Neural progenitor cell (in vitro differentiated cells): Measurements from ENCODE around the gene ZBTB46.

Experiments used
- EZH2 ChIP-seq: fragments of 200-600 bp; sonication (generic); IDR thresholded peaks from 2 replicates; pipeline ENCODE4 v1.6.1; 2017; ENCODE audit warnings: antibody characterized with exemption, mild to moderate bottlenecking, moderate library complexity
- EZH2phosphoT487 ChIP-seq: fragments of 200-600 bp; sonication (generic); IDR thresholded peaks from 2 replicates; pipeline ENCODE4 v1.6.1; 2017; ENCODE audit warnings: antibody characterized with exemption
- TF ChIP-seq, protein P1 (sequence below): fragments of 200-600 bp; sonication (generic); IDR thresholded peaks from 2 replicates; pipeline ENCODE4 v1.5.1; 2017; ENCODE audit warnings: antibody characterized with exemption, mild to moderate bottlenecking

DNA sequence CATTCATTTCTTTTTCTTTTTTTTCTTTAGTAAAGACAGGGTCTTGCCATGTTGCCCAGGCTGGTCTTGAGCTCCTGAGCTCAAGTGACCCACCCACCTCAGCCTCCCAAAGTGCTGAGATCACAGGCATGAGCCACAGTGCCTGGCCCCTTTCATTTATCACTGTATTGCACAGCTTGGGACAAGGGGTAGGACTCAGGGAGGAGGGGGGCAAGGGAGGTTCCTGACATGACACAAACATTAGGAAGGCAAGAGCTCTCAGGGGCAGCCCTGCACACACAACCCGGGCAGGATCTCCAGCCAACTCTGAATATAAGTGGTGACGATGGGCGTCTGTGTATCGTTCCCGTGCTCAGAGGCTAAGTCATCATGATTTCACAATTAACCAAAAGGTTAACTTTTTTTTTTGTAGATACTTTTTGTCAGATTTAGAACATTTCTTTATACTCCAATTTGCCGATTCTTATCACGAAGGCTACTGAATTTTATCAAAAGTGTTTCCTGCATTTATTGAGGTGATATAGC, 71.6 kb downstream of the ZBTB46 start:
- TF ChIP-seq, protein P1, sequence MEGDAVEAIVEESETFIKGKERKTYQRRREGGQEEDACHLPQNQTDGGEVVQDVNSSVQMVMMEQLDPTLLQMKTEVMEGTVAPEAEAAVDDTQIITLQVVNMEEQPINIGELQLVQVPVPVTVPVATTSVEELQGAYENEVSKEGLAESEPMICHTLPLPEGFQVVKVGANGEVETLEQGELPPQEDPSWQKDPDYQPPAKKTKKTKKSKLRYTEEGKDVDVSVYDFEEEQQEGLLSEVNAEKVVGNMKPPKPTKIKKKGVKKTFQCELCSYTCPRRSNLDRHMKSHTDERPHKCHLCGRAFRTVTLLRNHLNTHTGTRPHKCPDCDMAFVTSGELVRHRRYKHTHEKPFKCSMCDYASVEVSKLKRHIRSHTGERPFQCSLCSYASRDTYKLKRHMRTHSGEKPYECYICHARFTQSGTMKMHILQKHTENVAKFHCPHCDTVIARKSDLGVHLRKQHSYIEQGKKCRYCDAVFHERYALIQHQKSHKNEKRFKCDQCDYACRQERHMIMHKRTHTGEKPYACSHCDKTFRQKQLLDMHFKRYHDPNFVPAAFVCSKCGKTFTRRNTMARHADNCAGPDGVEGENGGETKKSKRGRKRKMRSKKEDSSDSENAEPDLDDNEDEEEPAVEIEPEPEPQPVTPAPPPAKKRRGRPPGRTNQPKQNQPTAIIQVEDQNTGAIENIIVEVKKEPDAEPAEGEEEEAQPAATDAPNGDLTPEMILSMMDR, result no peak
- TF ChIP-seq EZH2phosphoT487 (no peak), EZH2 (no peak)
